Right atrium auricular region (tissue), 2 donors: Measurements from ENCODE around the gene ACCSL. TPM values are rescaled to one million over a fixed set of nuclear protein-coding genes. Genes with fewer than 3 reads are reported as not detected.
A peak's percentile ranks its signal among the peaks of the same experiment; 100 is the strongest.

Source experiments
- DNase-seq: peaks from one replicate; pipeline ENCODE4 v3.0.0-alpha.2; 2019; ENCODE audit warnings: low spot score
- H3K27ac ChIP-seq, 2 donors: fragments of 200-600 bp; sonication (generic); 1 replicate in 1 of 2; 2 replicates in 1 of 2; pipeline ENCODE4 v1.5.1; 2016 to 2019
- H3K27me3 ChIP-seq, 2 donors: fragments of 200-600 bp; sonication (generic); one replicate each; pipeline versions ENCODE4 v1.5.1 to v1.6.0; 2017 to 2019
- H3K36me3 ChIP-seq: fragments of 200-600 bp; sonication (generic); one replicate; pipeline ENCODE4 v1.5.1; 2016
- H3K4me1 ChIP-seq, 2 donors: fragments of 200-600 bp; sonication (generic); one replicate each; pipeline versions ENCODE4 v1.5.1 to v1.6.0; 2017 to 2019
- H3K4me3 ChIP-seq, 2 donors: fragments of 200-600 bp; sonication (generic); 1 replicate in 1 of 2; 2 replicates in 1 of 2; pipeline ENCODE4 v1.5.1; 2017 to 2019; ENCODE audit warnings: mild to moderate bottlenecking in 1 of 2, moderate library complexity in 1 of 2
- H3K9me3 ChIP-seq, 2 donors: fragments of 200-600 bp; sonication (generic); one replicate each; pipeline ENCODE4 v1.5.1; 2019
- CTCF ChIP-seq, 2 donors: fragments of 200-600 bp; sonication (generic); IDR thresholded peaks; one replicate each; pipeline ENCODE4 v1.5.1; 2019; ENCODE audit warnings: antibody characterized with exemption in 2 of 2
- total RNA-seq, 2 donors: library from RNA; depleted of rRNA; stranded (reverse); fragments of >200 nt; gene quantifications; one replicate each; pipeline ENCODE4 v1.1.0, GENCODE V29; 2016

The ACCSL gene
- not detected for total RNA-seq

DNA sequence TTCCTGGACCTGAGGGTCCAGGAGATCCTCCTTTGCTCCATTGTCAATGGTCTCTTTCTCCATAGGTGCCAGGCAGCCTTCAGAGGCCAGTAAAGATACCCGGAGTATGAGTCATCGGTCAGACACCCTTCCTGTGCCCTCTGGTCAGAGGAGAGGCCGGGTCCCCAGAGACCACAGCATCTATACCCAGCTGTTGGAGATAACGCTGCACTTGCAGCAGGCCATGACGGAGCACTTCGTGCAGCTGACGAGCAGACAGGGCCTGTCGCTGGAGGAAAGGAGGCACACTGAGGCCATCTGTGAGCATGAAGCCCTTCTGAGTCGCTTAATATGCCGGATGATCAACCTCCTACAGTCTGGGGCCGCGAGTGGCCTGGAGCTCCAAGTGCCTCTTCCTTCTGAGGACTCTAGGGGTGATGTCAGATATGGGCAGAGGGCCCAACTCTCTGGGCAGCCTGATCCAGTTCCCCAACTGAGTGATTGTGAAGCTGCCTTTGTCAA is at the start of gene ACCSL:
Gene ACCSL, plus strand, starts transcription at position 51 of the 501 bp plus-strand sequence. Its CDS starts 56 bp downstream, at position 107.
- Histone ChIP-seq H3K9me3 (no peaks in the 10 kb centered on the region), H3K27ac (no peak within 1 kb of the TSS), H3K4me1 (peaks cover 0 to 4% of the 10 kb centered on the region in 2 donors), H3K27me3 (no peaks in the 10 kb centered on the region), H3K36me3 (no peaks in the 10 kb centered on the region), H3K4me3 (no peak within 1 kb of the TSS)
- TF ChIP-seq CTCF (IDR thresholded peaks at IDR 0.05): no peak
- DNase-seq: peak; percentile 61

DNA sequence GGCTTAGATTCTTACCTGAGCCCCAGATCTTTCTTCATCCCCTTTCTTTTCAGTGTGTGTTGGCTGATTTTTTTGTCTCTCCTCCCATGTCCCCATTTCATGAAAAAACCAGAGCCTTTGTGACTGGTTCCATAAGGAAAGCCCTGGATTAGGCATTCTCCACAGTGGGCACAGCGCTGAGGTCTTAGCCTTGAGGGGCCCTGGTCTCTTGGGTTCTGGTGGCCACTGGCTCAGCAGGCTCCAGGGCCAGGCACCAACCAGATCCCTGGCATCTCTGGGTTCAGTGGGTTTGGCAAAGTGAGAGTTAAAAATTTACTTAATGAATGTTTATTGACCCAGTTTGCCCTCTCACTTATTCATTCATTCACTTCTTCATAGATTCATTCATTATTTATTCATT is 49.5 kb upstream of the ACCSL start:
- Histone ChIP-seq H3K4me3 (no peak overlapping the region), H3K27ac (no peak overlapping the region)

DNA sequence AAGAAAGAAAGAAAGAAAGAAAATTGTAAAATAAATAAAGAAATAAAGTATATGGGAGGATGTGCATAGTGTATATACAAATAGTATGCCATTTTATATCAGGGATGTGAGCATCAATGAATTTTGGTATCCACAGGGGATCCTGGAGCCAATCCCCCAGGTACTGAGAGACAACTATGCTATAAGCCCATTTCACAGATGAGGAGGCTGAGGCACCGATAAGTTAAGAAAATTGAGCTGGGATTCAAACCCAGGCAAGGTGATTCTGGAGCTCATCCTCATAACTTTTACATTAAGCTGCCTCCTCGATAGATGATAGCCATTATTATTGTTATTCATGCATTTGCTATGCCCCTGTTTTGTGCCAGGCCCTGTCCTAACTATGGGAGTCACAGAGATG is 47.0 kb upstream of the ACCSL start:
- Histone ChIP-seq H3K27ac (no peak overlapping the region), H3K4me1 (no peaks in the 10 kb centered on the region), H3K9me3 (no peaks in the 10 kb centered on the region), H3K4me3 (no peak overlapping the region), H3K36me3 (no peaks in the 10 kb centered on the region), H3K27me3 (no peaks in the 10 kb centered on the region)
- TF ChIP-seq CTCF (IDR thresholded peaks at IDR 0.05): no peak
- no peak for DNase-seq

More for the DNA sequence above, 49.5 kb upstream of the ACCSL start:
- no peaks in the 10 kb centered on the region for H3K36me3 ChIP-seq
- peaks cover 0 to 9% of the 10 kb centered on the region in 2 donors for H3K4me1 ChIP-seq
- no peak for TF ChIP-seq CTCF (IDR thresholded peaks at IDR 0.05)
- no peak for DNase-seq
- no peaks in the 10 kb centered on the region for H3K27me3 ChIP-seq
- no peaks in the 10 kb centered on the region for H3K9me3 ChIP-seq

- no peak for TF ChIP-seq CTCF (IDR thresholded peaks at IDR 0.05)
- Histone ChIP-seq H3K4me1 (no peaks in the 10 kb centered on the region), H3K9me3 (no peaks in the 10 kb centered on the region), H3K27ac (no peak overlapping the region), H3K4me3 (no peak overlapping the region), H3K27me3 (no peaks in the 10 kb centered on the region), H3K36me3 (no peaks in the 10 kb centered on the region)
- DNase-seq: peak; percentile 30
Measured at GRCh38 chr11:44002191-44003093, 45.3 kb upstream of the ACCSL start.

DNA sequence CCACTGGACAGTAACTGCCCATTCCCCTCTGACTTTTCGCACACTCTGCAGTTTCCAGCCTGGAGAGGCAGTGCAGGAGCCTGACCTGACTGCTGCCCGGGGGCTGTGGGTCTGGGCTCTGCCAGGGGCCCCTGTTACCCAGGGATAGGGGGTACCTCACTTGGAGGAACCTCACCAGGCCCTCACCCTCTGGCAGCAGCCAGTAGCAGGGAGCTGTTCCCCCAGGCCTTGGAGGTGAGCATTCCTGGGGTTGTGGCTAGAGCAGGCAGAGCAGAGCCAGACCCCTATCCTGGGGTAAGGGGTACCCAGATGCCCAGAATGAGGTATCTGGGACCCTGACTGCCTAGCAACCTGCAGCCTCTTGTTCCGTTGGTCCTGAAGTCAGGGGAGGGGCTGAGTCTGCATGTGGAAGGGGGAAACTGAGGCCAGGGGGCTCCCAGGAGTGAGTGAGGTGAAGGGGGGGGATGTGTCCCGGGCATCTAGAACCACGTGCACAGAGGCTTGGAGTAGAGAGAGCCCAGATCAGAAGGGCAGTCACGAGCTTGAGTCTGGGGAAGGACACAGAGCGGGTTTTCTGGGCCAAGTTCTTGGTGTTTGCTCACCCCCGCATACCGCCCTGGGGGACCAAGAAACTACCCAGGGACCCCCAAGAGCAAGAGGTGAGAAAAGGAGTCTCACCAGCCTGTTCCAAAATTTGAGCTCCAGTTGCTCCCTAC is 43.9 kb upstream of the ACCSL start:
- Histone ChIP-seq H3K9me3 (no peaks in the 10 kb centered on the region), H3K4me3 (no peak overlapping the region), H3K27me3 (no peaks in the 10 kb centered on the region), H3K36me3 (no peaks in the 10 kb centered on the region), H3K27ac (no peak overlapping the region), H3K4me1 (no peaks in the 10 kb centered on the region)
- no peak for TF ChIP-seq CTCF (IDR thresholded peaks at IDR 0.05)
- peak; percentile 32 for DNase-seq
